Spleen (tissue), 11 donors: ENCODE data around the gene DTD1. TPM values are rescaled to one million over a fixed set of nuclear protein-coding genes. Genes with fewer than 3 reads are reported as not detected.

Source experiments
- DNase-seq: peaks from one replicate; pipeline ENCODE4 v3.0.0-alpha.2; 2020
- H3K27ac ChIP-seq, 8 donors: fragments of 200-600 bp; sonication (generic) in 7 of 8; 1 replicate in 4 of 8; 2 replicates in 4 of 8; pipeline versions ENCODE4 v1.5.0 to v1.8.0; 2016 to 2021; ENCODE audit warnings: inconsistent platforms in 4 of 8, mild to moderate bottlenecking in 4 of 8, moderate library complexity in 1 of 8
- H3K27me3 ChIP-seq, 7 donors: fragments of 200-600 bp; sonication (generic) in 6 of 7; replicated peaks in 1 of 7; 1 replicate in 4 of 7; 2 replicates in 3 of 7; pipeline versions ENCODE4 v1.5.0 to v1.8.0; 2016 to 2021; ENCODE audit warnings: inconsistent platforms in 3 of 7, mild to moderate bottlenecking in 1 of 7
- H3K36me3 ChIP-seq, 6 donors: fragments of 200-600 bp; sonication (generic) in 5 of 6; 1 replicate in 4 of 6; 2 replicates in 2 of 6; pipeline versions ENCODE4 v1.5.0 to v1.8.0; 2016 to 2021; ENCODE audit warnings: inconsistent platforms in 2 of 6
- H3K4me1 ChIP-seq, 6 donors: fragments of 200-600 bp; sonication (generic) in 5 of 6; 1 replicate in 3 of 6; 2 replicates in 3 of 6; pipeline versions ENCODE4 v1.5.0 to v1.8.0; 2016 to 2021; ENCODE audit warnings: inconsistent platforms in 3 of 6
- H3K4me3 ChIP-seq, 8 donors: fragments of 200-600 bp; sonication (generic) in 7 of 8; 1 replicate in 4 of 8; 2 replicates in 4 of 8; pipeline versions ENCODE4 v1.5.0 to v1.8.0; 2016 to 2021; ENCODE audit warnings: inconsistent platforms in 4 of 8, mild to moderate bottlenecking in 4 of 8, moderate library complexity in 2 of 8
- H3K9me3 ChIP-seq, 8 donors: fragments of 200-600 bp; sonication (generic) in 7 of 8; 1 replicate in 4 of 8; 2 replicates in 4 of 8; pipeline versions ENCODE4 v1.5.0 to v1.8.0; 2016 to 2021; ENCODE audit warnings: inconsistent platforms in 4 of 8
- POLR2A ChIP-seq, 3 donors: fragments of 450-650 bp; IDR thresholded peaks; one replicate each; pipeline ENCODE4 v1.5.1; 2017; ENCODE audit warnings: antibody characterized with exemption in 3 of 3, mild to moderate bottlenecking in 1 of 3
- POLR2AphosphoS5 ChIP-seq, 3 donors: sonication (generic); formaldehyde crosslinking; IDR thresholded peaks; one replicate each; pipeline ENCODE4 v1.5.1; 2017; ENCODE audit warnings: antibody characterized with exemption in 3 of 3
- WGBS, 5 donors: extraction: QIAGEN DNeasy Blood & Tissue Kit in 3 of 5; methylation state at CpG; one replicate each; pipeline versions ENCODE4 v1.1.5 to v1.1.7; 2013 to 2018; 5-methylcytosine and 5-hydroxymethylcytosine counted together
- intact Hi-C: fragments of 100-400 bp; cut with DNase I; formaldehyde crosslinking; loops from one replicate; pipeline ENCODE4 v1.15.0; 2023; ENCODE audit warnings: low total_unique reads
- polyA plus RNA-seq, 3 donors: library from polyadenylated mRNA; stranded (reverse); fragments of 200-250 nt; gene quantifications; one replicate each; pipeline ENCODE4 v1.2.1, GENCODE V29; 2013
- total RNA-seq, 7 donors: library from RNA; depleted of rRNA in 3 of 7; stranded (reverse); fragments of >200 nt in 3 of 7; fragmentation: NEBNext Ultra II Directional in 4 of 7; extraction: Animal tissue kit (Norgen Biotek cat#: 25700) in 4 of 7; gene quantifications; one replicate each; pipeline versions ENCODE4 v1.1.0 to v1.2.1, GENCODE V29; 2016 to 2021
- TF ChIP-seq, protein P1 (sequence below), 11 experiments: fragments of 200-600 bp in 7 of 11; fragments of 450-650 bp in 4 of 11; sonication (generic) in 4 of 11; IDR thresholded peaks in 8 of 11; conservative IDR thresholded peaks in 3 of 11; 1 replicate in 7 of 11; 2 replicates in 4 of 11; pipeline versions ENCODE4 v1.4.0 to v1.8.0; 2016 to 2021; ENCODE audit warnings: antibody characterized with exemption in 11 of 11, inconsistent platforms in 4 of 11, mild to moderate bottlenecking in 1 of 11
- donor health status: healthy with polysubstance abuse.
- donor health status: DM: no; HTN: no; CAD: no; lungs with moderate emphysema.
- donor health status: DM: no; HTN: no; CAD: no.
- donor health status: Bipolar disorder and iron deficiency.
- donor health status: healthy.
- donor health status: DM: no; HTN: no; CAD: no.
- donor health status: DM: yes; HTN: yes; CAD: no.

DTD1 gene
- total and polyA plus RNA-seq, 10 donors, result 17.4 to 29.7 (median 23.3) TPM

DNA sequence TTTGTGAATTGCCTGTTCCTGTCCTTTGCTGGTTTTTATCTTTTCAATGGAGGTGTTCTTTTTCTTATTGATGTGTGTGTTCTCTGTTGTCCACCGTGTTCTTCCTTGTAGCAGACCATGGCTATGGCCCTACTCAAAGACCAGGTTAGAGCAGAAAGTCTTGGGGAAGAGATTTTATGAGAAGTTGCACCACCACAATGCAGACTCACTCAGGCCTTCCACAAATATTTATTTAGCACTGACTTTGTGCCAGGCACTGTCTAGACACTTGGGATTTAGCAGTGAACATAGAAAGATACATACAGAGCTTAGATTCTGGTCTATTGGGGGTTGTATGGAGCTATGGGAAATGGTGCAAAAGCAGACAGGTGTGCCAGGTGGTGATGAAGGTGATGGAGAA is 98.8 kb downstream of the DTD1 start:
- no peak for TF ChIP-seq POLR2AphosphoS5 (IDR thresholded peaks at IDR 0.05)
- TF ChIP-seq, protein P1, sequence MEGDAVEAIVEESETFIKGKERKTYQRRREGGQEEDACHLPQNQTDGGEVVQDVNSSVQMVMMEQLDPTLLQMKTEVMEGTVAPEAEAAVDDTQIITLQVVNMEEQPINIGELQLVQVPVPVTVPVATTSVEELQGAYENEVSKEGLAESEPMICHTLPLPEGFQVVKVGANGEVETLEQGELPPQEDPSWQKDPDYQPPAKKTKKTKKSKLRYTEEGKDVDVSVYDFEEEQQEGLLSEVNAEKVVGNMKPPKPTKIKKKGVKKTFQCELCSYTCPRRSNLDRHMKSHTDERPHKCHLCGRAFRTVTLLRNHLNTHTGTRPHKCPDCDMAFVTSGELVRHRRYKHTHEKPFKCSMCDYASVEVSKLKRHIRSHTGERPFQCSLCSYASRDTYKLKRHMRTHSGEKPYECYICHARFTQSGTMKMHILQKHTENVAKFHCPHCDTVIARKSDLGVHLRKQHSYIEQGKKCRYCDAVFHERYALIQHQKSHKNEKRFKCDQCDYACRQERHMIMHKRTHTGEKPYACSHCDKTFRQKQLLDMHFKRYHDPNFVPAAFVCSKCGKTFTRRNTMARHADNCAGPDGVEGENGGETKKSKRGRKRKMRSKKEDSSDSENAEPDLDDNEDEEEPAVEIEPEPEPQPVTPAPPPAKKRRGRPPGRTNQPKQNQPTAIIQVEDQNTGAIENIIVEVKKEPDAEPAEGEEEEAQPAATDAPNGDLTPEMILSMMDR (IDR thresholded peaks at IDR 0.05 in 8 of 11, conservative IDR thresholded peaks at IDR 0.05 in 3 of 11), result no peak
- no peak for TF ChIP-seq POLR2A (IDR thresholded peaks at IDR 0.05)
- H3K9me3 ChIP-seq, result no peaks in the 10 kb centered on the region
- DNase-seq, result no peak

DNA sequence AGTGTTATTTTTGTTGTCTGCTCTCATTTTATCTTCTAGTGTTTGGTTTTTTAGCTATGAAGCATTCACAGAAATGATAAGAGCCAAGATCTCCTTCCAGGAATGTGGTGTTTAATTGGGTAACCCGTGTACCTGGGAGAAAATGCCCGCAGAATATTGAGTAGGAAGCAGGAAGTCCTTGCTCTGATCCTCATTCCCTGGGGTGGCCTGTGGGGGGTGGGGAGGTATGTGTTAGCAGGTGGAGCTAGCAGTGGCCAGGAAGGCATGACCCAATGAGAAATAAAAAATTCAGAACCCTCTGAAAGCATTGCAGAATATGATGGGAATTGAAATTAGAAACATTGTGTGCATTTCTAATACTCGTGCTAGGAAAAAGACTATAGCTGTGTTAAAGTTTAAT is 100.8 kb downstream of the DTD1 start:
- intact Hi-C loops, result no loop called here
- no peaks in the 10 kb centered on the region for H3K4me1 ChIP-seq
- H3K36me3 ChIP-seq, result no peaks in the 10 kb centered on the region
- TF ChIP-seq POLR2AphosphoS5 (IDR thresholded peaks at IDR 0.05) (no peak), POLR2A (IDR thresholded peaks at IDR 0.05) (no peak)
- TF ChIP-seq, protein P1 (IDR thresholded peaks at IDR 0.05 in 8 of 11, conservative IDR thresholded peaks at IDR 0.05 in 3 of 11), result no peak
- no peak overlapping the region for H3K27ac ChIP-seq
- no peaks in the 10 kb centered on the region for H3K9me3 ChIP-seq
- no peaks in the 10 kb centered on the region for H3K27me3 ChIP-seq
- 76 to 89% (median 85%) methylated on average over 3 of the region's 3 CpGs for WGBS, 5 donors
- DNase-seq, result no peak
- H3K4me3 ChIP-seq, result no peak overlapping the region

More for the DNA sequence above, 98.8 kb downstream of the DTD1 start:
- no peaks in the 10 kb centered on the region for H3K4me1 ChIP-seq
- no peak overlapping the region for H3K4me3 ChIP-seq
- H3K36me3 ChIP-seq, result no peaks in the 10 kb centered on the region
- WGBS, 5 donors, result 74 to 97% (median 89%) methylated on average over 1 of the region's 1 CpG
- intact Hi-C loops, result no loop called here
- H3K27ac ChIP-seq, result no peak overlapping the region
- H3K27me3 ChIP-seq, result no peaks in the 10 kb centered on the region

DNA sequence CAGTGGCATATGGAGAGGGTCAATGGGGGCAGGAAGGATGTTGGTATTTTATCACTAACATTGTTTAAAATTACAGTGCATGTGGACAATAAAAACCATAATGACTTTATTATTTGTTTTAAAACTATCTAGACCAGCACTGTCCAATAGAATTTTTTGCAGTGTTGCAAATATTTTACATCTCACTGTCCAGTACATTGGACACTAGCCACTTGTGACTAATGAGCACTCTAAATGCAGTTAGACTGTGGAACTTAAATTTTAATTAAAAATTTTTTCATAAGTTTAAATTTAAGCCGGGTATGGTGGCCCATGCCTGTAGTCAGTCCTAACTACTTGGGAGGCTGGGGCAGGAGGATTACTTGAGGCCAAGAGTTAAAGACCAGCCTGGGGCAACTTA is 101.7 kb downstream of the DTD1 start:
- intact Hi-C loops, result no loop called here

DNA sequence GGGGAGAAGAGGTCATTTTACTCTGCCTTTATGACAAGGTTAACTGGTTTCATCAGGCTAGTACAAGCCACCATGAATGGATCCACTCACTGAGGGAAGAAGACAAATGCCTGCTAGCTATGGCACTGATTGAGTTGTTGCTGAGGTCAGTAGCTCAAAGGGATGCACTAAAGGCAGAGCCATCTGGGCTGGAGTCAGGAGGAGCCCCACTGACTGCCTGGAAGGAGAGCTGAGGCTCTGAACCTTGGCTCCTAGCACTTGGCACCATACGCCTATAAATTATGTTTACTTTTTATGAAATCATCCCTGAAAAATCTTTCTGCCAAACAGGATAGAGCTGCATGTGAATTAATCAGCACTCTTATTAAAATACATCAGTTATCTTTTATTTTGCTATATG is 104.6 kb downstream of the DTD1 start:
- no peaks in the 10 kb centered on the region for H3K9me3 ChIP-seq
- DNase-seq, result no peak
- H3K27ac ChIP-seq, result no peak overlapping the region
- intact Hi-C loops, result no loop called here
- H3K4me3 ChIP-seq, result no peak overlapping the region
- 65 to 94% (median 81%) methylated on average over 1 of the region's 1 CpG for WGBS, 5 donors
- no peaks in the 10 kb centered on the region for H3K27me3 ChIP-seq
- H3K36me3 ChIP-seq, result peaks cover 0 to 7% (median 0%) of the 10 kb centered on the region in 6 donors
- no peaks in the 10 kb centered on the region for H3K4me1 ChIP-seq
- TF ChIP-seq, protein P1 (IDR thresholded peaks at IDR 0.05 in 8 of 11, conservative IDR thresholded peaks at IDR 0.05 in 3 of 11), result no peak
- no peak for TF ChIP-seq POLR2AphosphoS5 (IDR thresholded peaks at IDR 0.05)
- no peak for TF ChIP-seq POLR2A (IDR thresholded peaks at IDR 0.05)

More for the DNA sequence above, 101.7 kb downstream of the DTD1 start:
- Histone ChIP-seq H3K27ac (no peak overlapping the region), H3K9me3 (no peaks in the 10 kb centered on the region), H3K4me3 (no peak overlapping the region), H3K4me1 (no peaks in the 10 kb centered on the region), H3K36me3 (peaks cover 0 to 7% (median 0%) of the 10 kb centered on the region in 6 donors), H3K27me3 (no peaks in the 10 kb centered on the region)
- WGBS, 5 donors, result 82 to 100% (median 96%) methylated on average over 1 of the region's 1 CpG
- no peak for DNase-seq
- TF ChIP-seq POLR2A (IDR thresholded peaks at IDR 0.05) (no peak), POLR2AphosphoS5 (IDR thresholded peaks at IDR 0.05) (no peak)
- TF ChIP-seq, protein P1 (IDR thresholded peaks at IDR 0.05 in 8 of 11, conservative IDR thresholded peaks at IDR 0.05 in 3 of 11), result no peak
